ENCODE results near the gene TMEM82.
"Not testable (repeated sequence)": the region's sequence is repeated elsewhere in the genome, so short reads cannot be mapped to it uniquely, and the experiment has no call there.

TMEM82 gene

DNA sequence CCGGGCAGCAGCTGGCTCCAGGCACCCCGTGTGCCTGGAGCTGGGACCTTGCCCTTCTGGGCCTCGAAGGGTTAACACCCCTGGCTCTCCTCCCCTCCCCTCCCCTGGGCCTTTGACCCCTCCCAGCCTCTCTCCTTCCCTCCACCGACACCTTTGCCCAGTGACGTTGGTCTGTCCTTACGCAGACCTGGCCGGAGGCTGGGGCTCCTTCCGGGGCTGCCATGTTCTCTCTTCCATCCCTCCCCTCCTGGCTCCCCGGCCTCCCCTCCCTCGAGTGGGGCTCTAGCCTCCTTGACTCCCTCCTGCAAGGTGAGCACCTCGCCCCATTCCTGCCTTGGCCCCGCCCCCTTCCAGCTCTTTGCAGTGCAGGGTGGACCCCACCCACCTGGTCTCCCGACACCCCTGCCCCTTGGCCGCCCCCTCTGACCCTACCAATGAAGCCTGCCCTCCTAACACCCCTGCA lies at the start of gene TMEM82:
TSS of gene TMEM82 (plus strand) at position 161 of the 463 bp plus-strand sequence. CDS start at position 222, 61 bp downstream.
- no peak for DNase-seq

DNA sequence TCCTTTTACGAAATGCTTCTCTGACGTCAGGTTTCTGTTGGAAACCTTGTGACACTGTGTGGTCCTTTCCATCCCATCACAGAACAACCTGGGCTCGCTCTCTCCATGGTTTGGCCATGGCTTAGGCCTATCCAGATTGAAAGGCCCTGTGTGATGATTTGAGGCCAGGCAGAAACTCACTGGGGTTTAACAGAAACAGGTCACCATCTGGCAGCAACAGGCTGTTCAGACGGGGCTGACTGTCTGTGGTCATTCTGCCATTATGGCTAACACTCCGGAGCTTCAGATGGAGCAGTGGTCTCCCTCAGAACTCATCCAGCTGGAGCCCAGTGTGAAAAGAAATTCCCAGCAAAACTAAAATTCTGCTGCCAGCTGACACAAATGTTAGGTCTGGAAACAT lies 48.9 kb upstream of the TMEM82 start:
- DNase-seq: no peak

DNA sequence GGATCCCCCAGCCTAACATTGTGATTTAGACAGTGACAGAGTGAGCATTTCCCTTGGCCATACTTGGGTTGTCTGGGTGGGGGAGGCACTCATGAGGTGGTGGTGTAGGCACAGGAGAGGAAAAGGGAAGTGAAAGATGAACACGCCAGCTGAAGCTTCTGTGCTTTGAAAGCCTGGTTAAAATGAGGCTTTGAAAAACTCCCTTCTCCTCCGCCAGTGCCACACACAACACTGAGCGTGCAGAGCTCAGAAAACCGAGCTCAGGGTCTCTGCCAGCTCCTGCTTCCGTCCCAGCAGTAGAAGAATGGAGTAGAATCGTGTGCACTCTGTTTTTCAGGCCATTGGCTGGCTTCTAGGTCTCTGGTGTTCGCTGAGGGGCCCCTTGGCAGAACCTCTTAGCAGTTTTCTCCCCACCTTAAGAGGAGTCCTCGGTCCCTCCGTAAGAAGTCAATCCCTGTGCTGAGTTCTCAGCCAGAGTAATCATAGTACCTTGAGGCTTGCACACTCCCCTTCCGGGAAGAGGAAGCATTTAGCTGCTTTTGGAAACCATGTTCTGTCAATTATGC lies 45.3 kb upstream of the TMEM82 start:
- DNase-seq: peak; percentile 20 to 25

DNA sequence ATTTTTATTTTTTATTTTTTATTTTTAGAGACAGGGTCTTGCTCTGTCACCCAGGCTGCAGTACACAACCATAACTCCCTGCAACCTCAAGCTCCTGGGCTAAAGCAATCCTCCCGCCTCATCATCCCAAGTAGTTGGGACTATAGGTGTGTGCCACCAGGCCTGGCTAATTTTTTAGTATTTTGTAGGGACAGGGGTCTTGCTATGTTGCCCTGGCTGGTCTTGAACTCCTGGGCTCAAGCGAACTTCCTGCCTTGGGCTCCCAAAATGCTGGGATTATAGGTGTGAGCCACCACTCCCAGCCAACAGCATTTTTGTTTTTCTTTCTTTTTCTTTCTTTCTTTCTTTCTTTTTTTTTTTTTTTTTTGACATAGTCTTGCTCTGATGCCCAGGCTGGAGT lies 44.1 kb upstream of the TMEM82 start:
- DNase-seq: no peak

DNA sequence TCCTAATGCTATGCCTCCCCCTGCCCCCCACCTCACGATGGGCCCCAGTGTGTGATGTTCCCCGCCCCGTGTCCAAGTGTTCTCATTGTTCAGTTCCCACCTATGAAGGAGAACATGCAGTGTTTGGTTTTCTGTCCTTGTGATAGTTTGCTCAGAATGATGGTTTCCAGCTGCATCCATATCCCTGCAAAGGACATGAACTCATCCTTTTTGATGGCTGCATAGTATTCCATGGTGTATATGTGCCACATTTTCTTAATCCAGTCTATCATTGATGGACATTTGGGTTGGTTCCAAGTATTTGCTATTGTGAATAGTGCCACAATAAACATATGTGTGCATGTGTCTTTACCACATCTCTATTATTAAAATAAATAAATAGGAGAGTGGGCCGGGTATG lies 43.0 kb upstream of the TMEM82 start:
- DNase-seq: not testable (repeated sequence)

DNA sequence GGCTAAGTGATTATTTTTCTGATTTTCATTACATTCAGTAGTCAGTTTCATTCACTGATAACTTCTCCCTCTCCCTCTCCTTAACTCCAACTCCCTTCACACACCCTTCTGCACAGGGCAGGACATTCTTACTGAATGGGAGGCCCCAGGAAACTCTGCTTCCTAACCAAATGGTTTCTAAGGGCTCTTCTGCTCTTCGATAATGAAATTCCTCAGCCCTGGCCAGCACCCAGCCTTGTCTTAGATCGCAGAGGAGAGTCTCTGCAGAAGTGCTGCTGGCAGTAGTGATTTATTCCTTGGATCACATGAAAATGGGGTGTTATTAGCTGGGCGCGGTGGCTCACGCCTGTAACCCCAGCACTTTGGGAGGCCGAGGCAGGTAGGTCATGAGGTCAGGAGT lies 41.8 kb upstream of the TMEM82 start:
- no peak for DNase-seq

DNA sequence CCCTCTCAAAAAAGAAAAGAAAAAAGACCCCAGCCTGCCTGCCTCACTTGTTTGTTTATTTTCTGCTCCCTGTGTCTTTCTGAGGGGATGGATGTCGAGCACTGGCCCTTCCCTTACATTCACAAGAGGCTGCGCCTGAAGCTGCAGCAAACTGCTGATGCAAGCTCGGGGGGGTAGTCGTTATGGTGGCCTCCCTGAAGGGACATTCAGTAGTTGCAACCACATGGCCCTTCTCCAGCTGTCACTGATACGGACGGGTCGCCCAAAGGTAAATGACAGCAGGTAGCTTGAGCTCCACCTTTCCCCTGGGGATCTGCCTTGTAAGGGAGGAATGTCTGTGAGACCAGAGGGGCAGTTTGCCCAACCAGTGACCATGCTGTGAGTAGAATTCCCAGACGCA lies 40.5 kb upstream of the TMEM82 start:
- no peak for DNase-seq

DNA sequence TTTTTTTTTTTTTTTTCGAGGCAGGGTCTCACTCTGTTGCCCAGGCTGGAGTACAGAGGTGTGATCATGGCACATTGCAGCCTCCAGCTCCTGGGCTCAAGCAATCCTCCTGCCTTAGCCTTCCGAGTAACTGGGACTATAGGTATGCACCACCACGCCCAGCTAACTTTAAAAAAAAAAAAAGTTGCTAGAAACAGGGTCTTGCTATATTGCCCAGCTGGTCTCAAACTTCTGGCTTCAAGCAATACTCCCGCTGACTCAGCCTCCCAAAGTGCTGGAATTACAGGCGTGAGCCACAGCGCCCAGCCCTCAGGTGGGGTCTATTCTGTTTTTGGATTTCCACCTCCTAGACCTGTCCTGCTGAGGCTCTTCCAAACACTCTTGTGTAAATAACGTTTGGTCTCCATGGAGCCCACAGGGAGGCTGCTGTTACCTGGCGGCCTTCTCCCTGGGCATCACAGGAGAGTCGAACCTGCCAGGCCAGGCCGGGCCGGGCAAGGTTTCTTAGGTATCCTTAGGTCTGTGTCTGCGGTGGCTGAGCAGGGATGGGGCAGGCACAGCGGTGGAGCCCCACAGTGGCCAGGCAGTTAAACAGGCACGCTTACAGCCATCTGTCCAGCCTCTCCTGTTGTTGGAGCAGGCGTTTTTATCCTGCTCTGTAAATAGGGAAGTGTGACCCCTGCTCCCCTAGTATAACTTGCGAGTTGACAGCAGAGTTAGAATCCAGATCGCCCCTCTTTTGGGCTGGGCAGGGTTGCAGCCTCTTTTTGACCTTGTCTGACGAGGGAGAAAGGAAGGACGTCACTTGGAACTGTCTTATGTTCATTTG lies 39.4 kb upstream of the TMEM82 start:
- DNase-seq: no peak

DNA sequence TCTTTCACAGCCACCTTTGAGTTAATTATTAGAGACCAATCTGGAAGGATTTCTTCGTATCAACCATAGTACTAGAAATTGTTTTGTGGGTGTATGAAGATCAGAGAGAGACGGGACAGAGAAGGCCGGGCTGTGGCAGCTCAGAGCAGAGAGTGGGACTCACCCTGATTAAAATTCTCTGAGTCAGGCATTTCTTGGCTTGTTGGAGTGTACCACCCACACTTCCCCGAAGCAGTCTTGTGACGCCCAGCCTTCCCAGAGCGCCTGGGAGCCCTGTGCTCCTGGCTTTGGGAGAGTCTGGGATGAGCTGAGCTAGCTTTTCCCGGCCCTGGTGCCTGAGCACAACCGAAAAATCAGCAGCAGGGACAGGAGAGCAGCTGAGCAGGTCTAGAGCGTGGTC lies 38.7 kb upstream of the TMEM82 start:
- no peak for DNase-seq

DNA sequence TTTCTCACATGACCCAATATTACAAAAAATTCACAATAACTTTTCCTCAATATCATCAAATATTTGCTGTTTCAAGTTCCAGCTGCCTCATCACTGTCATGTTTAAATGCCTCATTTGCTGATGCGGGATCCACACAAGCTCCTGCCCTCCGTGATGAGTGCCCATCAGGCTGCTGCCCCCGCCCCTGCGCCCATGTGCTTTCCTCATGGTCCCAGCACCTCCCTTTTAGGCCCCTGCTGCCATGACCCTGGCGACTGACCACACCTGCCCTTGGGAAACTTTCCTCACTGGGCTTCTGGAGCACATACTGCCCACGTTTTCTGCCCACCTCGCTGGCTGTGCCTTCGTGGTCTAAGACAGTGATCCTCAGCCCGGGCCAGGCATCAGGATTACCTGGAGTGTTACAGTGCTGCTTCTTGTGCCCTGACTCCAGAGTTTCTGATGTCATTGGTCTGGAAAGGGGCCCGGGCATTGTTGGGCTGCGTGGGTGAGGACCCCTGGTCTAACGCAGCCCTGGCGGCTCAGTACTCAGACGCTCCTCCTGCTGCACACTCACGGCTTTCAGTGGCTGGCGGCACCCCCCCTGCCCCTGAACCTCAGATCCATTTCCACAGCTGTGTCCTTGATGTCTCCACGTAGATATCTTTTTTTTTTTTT lies 37.6 kb upstream of the TMEM82 start:
- DNase-seq: no peak

DNA sequence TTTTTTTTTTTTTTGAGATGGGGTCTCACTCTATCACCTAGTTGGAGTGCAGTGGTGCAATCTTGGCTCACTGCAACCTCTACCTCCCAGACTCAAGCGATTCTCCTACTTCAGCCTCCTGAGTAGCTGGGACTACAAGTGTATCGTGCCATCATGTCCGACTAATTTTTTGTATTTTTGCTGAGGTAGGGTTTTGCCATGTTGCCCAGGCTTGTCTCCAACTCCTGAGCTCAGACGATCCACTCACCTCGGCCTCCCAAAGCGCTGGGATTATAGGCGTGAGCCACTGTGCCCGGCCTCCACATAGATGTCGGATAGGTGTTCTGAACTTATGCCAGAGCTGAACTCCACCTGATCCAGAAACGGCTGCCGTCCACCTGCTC lies 37.1 kb upstream of the TMEM82 start:
- no peak for DNase-seq

DNA sequence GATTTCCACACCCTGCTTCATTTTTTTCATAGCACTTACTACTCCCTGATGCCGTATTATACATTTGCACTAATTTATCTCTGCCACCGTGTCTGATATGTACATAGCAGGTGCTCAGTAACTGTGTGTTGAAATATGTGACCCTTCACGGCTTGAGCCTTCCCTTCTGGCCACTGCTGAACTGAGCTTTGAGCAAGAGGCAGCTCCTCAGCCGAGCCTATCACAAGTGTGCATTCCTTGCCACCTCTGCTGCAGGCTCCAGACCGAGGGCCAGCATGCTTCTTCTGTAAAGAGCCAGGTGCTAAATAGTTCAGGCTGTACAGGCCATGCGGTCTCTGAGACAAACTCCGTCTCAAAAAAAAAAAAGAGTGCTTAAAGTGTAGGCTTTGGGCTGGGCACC lies 35.5 kb upstream of the TMEM82 start:
- DNase-seq: no peak

DNA sequence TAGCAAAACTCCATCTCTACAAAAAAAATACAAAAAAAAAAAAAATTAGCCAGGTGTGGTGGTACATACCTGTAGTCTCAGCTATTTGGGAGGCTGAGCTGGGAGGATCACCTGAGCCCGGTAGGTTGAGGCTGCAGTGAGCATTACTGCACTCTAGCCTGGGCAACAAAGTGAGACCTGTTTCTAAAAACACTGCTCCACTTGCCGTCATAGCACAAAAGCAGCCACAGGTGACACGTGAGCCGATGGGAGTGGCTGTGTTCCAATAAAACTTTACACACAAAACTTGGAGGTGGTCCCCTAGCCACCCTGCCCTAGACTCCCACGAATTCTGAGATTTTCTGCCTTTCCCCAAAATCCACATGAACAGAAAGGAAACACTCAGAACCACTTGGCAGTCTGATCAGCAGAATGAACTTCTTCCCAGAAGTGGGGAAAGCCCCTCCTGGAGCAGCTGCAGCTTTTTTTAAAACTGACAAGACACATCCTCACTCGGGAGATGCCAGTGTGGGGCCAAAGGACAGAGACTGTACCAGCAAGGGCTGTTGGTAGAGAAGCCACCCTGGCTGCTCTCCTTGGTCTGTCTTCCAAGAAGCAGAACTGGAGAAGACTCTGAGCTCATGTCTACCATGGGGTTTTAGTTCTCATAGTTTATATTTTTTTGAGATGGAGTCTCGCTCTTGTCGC lies 34.9 kb upstream of the TMEM82 start:
- no peak for DNase-seq

DNA sequence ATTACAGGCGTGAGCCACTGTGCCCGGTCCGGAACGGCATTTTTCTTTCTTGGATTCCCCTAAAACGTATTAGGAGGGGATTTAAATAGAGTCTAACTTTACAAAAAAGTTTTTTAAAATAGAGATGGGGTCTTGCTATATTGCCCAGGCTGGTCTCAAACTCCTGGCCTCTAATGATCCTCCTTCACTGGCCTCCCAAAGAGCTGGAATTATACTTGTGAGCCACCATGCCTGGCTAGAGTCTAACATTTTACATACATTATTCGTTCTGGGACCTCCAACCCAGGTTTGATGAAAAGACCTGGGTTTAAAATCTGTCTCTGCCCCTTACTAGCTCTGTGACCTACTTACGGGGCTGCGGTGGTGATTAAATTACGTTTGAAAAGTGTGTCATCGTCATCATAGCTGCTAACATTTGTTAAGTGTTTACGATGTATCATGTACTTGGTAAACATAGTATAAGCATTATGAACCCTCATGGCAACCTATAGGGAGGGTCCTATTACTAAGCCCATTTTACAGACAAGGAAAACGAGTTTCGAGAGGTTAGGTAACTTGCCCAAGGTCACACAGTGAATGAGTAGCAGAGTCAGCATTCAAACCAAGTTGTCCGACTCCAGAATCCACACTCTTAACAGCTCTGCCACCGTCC lies 33.7 kb upstream of the TMEM82 start:
- DNase-seq: no peak

DNA sequence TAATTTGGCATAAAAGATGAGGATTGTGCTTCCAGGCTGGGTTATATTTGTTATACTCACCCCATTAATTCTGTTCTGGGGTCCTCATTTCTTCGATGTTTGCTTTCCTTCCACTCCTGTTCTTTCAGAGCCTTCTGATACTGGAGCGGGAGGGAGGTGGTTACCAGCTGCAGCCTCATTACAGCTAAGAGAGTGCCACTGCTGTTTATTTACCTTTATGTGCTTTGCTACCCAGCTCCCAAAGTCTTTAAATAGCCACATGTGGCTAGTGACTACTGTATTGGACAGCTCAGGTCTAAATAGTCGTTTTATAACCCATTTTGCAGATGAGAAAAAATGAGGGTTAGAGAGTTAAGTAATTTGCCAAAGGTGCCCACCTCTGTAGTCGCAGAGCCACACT lies 33.1 kb upstream of the TMEM82 start:
- no peak for DNase-seq

DNA sequence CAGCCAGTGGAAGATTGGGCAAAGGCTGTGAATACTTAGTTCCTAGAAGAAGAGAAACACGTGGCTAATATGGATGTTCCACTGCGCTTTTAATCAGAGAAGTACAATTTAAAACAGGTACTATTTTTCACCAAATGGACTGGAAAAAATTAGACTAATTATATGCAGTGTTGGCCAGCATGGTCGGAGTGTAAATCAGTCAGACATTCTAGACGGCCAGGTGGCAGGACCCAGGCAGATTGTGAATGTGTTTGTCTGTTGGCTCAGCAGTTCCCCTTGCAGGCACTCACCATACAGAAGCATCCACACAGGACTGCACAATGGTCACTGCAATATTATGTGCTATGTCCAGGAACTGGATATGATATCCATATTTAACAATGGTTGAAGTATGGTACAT lies 30.1 kb upstream of the TMEM82 start:
- DNase-seq: no peak

DNA sequence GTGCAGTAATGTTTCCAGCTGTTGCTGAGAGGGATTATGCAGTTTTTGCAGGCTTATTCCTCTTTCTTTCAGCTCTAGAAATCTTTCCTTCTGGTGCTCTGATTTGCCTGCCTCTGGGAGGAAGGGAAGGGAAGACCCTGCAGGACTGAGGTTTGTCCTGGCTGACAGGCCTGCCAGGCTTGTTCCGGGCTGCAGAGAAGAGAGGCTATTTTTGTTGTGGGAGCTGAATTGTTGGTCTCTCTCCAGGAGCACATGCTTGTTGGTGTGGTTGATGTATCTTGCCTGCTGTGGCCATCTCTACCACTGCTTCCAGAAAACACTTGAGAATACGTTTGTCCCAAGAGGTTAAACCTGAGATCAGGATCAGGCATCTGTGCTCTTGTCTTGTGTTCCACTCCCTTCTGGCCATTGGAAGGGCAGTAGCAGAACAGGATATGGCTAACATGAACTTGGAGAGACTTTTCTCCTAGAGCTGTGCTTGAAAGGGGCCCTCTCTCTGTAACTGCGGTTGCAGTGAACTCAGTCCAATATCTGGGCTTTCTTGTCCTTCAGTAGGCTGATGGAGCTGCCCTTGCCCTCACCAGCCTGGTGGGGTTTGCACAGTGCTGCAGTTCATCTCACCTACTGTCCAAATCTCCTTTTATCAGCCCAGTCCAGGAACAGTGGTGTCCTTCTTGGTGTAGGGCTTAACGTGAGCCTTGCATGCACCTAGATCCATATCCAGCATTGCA lies 27.7 kb upstream of the TMEM82 start:
- no peak for DNase-seq

DNA sequence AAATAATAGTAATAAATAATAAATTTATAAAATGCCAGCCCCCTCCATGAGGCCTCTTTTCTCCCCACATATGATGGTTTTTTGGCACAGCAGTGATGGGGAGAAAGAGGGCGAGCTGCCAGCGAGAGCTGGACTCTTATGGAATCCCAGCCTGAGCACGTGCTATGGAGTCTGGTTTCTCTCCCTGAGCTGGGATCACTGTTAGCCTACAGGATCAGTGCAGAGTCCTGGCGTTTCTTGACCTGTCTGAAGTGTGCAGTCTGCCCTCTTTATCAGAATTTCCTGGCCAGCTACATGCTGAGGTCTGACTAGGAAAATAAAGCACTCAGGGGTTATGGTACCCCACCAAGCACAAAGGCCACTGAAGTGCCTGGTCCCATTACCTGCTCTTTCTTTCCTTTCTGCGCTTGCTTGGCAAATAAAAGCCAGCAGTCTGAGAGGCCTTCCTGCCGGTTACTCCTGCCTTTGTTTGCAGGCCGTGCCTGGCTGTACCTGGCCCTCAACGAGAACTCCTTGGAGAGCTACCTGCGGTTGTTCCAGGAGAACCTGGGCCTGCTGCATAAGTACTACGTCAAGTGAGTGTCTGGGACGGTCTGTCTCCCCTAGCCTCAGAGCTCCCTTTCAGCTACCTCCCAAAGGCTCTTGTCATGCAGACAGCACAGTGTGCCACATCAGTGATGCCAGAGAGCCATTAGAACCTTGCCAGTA lies 24.7 kb upstream of the TMEM82 start:
- no peak for DNase-seq

DNA sequence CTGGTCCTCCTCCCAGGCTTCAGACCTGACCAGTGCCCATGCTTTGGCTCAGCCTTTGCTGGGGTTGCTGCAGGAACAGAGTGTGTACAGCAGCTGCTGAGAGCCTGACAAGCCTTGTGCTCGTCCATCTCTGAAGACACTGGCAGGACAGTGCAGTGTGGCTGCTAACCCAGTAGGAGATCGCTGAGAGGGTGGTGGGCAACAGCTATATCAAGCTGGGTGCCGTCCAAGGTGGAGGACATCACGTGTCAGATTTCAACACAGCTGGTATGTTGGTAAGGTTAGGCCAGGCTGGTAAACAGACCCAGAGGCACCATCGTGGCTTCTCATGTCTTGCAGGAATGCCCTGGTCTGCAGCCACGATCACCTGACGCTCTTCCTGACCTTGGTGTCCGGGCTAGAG lies 24.1 kb upstream of the TMEM82 start:
- no peak for DNase-seq

DNA sequence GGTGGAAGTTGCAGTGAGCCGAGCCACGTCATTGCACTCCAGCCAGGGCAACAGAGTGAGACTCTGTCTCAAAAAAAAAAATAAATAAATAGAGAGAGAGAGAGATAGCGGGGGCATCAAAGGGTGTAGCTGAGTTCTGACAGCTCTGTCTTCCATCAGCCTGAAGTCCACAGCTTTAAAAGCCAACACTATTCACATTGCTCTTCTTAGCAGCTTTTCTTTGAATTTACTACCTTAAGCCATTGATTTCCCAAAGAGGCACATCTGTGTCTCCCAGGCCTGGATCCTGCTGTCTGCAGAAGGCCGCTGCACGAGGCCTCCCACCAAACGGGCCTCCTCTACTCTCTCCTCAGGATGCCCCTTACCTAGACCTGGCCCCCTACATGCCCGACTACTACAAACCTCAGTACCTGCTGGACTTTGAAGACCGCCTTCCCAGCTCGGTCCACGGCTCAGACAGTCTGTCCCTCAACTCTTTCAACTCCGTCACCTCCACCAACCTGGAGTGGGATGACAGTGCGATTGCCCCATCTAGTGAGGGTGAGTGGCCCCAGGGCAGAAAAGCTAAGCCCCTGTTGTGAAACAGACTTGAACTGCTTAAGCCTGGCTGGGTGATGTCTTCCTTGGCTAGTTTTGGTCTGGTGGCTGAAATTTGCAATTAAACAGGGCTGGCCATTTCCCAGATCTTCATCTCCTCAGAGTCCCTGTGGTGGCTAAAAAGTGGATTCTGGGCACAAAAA lies 22.7 kb upstream of the TMEM82 start:
- no peak for DNase-seq

DNA sequence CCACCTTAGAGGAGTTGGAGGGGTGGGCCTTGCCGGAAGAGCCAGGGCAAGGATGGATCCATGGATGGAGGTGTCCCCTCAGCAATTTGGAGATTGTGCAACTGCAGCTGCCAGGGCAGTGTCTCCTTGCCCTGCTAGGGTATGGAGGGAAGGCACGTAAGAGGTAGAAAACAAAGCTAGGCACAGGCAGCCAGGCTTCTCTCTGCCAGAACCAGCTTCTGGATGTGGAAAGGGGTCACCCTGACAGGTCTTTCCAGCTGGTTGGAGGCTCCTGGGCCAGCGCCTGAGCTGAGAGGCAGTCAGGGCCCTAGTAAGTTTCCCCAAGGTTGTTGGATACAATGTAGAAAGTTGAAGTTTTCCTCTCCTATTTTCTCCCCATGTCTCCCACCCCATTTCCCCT lies 21.4 kb upstream of the TMEM82 start:
- no peak for DNase-seq
